SK-N-SH treated with all-trans-retinoic acid at 6 μM for 48 hours (cell line): ENCODE results near the gene TMC4.

Experiments used
- ARNTL ChIP-seq: fragments of 450-650 bp; formaldehyde crosslinking; IDR thresholded peaks from 2 replicates; pipeline ENCODE4 v1.5.0; 2020; ENCODE audit warnings: low read depth, mild to moderate bottlenecking, moderate library complexity, borderline replicate concordance
- CSRNP3 ChIP-seq: fragments of 250-450 bp; sonication (Bioruptor Pico); IDR thresholded peaks from 2 replicates; pipeline ENCODE4 v1.5.1; 2021; ENCODE audit warnings: mild to moderate bottlenecking, moderate library complexity
- PATZ1 ChIP-seq: fragments of 250-450 bp; sonication (Bioruptor Pico); IDR thresholded peaks from 2 replicates; pipeline ENCODE4 v1.8.0; 2020; ENCODE audit warnings: mild to moderate bottlenecking, moderate library complexity, borderline replicate concordance
- SNAI2 ChIP-seq: fragments of 250-450 bp; sonication (Bioruptor Pico); IDR thresholded peaks from 2 replicates; pipeline ENCODE4 v1.5.0; 2020; ENCODE audit warnings: mild to moderate bottlenecking, moderate library complexity
- TCF4 ChIP-seq: fragments of 250-450 bp; sonication (Bioruptor Pico); IDR thresholded peaks from 2 replicates; pipeline ENCODE4 v1.8.0; 2021; ENCODE audit warnings: mild to moderate bottlenecking, moderate library complexity, borderline replicate concordance
- ZC3H10 ChIP-seq: fragments of 250-450 bp; sonication (Bioruptor Pico); IDR thresholded peaks from 2 replicates; pipeline ENCODE4 v1.5.1; 2021; ENCODE audit warnings: mild to moderate bottlenecking, moderate library complexity
- ZFP3 ChIP-seq: fragments of 250-450 bp; sonication (Bioruptor Pico); IDR thresholded peaks from 2 replicates; pipeline ENCODE4 v1.5.0; 2020; ENCODE audit warnings: mild to moderate bottlenecking, moderate library complexity
- ZFP30 ChIP-seq: fragments of 450-650 bp; formaldehyde crosslinking; IDR thresholded peaks from 2 replicates; pipeline ENCODE4 v1.5.0; 2022; ENCODE audit warnings: mild to moderate bottlenecking, moderate library complexity
- ZNF565 ChIP-seq: fragments of 450-650 bp; formaldehyde crosslinking; conservative IDR thresholded peaks from 2 replicates; pipeline ENCODE4 v1.5.0; 2020; ENCODE audit warnings: low read depth, mild to moderate bottlenecking, moderate library complexity
- ZNF70 ChIP-seq: fragments of 450-650 bp; formaldehyde crosslinking; IDR thresholded peaks from 2 replicates; pipeline ENCODE4 v1.5.0; 2020; ENCODE audit warnings: mild to moderate bottlenecking, moderate library complexity
- ZNF8 ChIP-seq: fragments of 450-650 bp; formaldehyde crosslinking; IDR thresholded peaks from 2 replicates; pipeline ENCODE4 v1.5.0; 2020; ENCODE audit warnings: mild to moderate bottlenecking, moderate library complexity

GRCh38 chr19:54155694-54156093 is 17.3 kb downstream of the TMC4 start:
- TF ChIP-seq ZNF8 (CRISPR knock-in tag) (no peak), TCF4 (no peak), ZFP30 (CRISPR knock-in tag) (no peak), PATZ1 (no peak), SNAI2 (CRISPR knock-in tag) (no peak), ZC3H10 (no peak), CSRNP3 (no peak), ZFP3 (CRISPR knock-in tag) (no peak), ZNF565 (CRISPR knock-in tag) (no peak), ARNTL (CRISPR knock-in tag) (no peak), ZNF70 (no peak)
